GM12874 (cell line): ENCODE results near the gene IL25.

Experiments used
- TF ChIP-seq, protein P1 (sequence below): IDR thresholded peaks from 2 replicates; pipeline ENCODE4 v1.5.1; 2011; ENCODE audit warnings: low read depth, mild to moderate bottlenecking, control low read depth, low read length, moderate library complexity; ENCODE audit not compliant: insufficient read depth

IL25 gene

DNA sequence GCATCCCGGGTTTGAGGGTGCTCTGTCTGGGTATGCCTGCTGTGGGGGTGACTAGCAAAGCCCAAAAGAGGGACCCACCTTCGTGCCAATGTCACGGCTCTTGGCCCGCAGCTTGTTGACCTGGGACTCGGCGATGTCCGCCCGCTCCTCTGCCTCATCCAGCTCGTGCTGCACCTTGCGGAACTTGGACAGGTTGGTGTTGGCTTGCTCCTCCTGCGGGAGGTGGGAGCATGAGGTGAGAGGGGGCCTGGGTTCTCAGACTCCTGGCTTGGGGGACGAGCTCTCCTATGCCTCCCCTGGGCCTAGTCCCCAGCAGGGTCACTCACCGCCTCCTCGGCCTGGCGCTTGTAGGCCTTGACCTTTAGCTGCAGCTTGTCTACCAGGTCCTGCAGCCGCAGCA is 41.1 kb downstream of the IL25 start:
- TF ChIP-seq, protein P1, sequence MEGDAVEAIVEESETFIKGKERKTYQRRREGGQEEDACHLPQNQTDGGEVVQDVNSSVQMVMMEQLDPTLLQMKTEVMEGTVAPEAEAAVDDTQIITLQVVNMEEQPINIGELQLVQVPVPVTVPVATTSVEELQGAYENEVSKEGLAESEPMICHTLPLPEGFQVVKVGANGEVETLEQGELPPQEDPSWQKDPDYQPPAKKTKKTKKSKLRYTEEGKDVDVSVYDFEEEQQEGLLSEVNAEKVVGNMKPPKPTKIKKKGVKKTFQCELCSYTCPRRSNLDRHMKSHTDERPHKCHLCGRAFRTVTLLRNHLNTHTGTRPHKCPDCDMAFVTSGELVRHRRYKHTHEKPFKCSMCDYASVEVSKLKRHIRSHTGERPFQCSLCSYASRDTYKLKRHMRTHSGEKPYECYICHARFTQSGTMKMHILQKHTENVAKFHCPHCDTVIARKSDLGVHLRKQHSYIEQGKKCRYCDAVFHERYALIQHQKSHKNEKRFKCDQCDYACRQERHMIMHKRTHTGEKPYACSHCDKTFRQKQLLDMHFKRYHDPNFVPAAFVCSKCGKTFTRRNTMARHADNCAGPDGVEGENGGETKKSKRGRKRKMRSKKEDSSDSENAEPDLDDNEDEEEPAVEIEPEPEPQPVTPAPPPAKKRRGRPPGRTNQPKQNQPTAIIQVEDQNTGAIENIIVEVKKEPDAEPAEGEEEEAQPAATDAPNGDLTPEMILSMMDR: no peak

DNA sequence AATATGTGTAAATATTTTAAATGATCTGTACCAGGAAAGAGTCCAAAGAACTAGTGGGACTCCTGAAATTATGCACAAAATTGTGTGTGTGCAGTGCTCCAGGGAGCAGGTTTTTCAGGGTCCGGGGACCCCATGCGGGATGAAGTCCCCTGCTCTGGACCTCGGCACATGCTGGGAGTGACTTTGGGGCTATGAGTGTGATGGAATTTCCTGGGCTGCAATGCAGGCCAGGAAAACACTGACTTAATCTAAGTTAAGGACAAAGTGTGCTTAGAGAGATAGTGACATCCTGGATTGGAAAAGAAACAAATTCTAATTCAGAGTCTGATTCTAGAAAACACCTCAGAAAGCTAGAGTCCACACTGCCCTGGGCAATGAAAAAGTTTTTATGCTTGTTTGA is 41.6 kb downstream of the IL25 start:
- TF ChIP-seq, protein P1: no peak

DNA sequence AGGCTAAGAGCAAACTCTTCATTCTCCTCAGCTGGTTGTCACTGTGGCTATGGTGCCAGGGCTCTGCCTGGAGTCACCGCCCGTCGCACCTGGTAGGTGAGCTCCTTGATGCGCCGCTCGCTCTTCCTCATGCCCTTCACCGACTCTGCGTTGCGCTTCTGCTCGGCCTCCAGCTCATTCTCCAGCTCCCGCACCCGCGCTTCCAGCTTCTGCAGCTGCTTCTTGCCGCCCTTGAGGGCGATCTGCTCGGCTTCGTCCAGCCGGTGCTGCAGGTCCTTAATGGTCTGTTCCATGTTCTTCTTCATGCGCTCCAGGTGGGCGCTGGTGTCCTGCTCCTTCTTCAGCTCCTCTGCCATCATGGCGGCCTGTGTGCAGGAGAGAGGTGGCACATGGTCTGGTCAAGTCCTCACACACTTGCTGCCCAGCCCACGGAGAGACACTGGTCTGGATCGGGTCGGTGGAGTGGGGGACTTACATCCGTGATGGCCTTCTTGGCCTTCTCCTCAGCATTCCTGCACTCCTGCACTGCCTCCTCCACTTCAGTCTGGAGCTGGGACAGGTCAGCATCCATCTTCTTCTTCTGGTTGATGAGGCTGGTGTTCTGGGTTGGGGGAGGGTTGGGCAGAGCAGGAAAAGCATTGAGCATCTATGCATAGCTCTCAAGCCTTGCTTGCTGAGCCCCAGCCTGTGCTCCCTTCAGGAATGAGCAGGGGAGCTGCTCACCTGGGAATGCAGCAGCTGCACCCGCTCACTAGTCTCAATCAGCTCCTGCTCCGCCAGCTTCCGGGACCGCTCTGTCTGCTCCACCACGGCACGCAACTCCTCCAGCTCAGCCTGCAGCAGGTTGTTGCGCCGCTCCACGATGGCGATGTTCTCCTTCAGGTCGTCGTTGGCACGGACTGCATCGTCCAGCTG is 42.6 kb downstream of the IL25 start:
- TF ChIP-seq, protein P1: no peak

DNA sequence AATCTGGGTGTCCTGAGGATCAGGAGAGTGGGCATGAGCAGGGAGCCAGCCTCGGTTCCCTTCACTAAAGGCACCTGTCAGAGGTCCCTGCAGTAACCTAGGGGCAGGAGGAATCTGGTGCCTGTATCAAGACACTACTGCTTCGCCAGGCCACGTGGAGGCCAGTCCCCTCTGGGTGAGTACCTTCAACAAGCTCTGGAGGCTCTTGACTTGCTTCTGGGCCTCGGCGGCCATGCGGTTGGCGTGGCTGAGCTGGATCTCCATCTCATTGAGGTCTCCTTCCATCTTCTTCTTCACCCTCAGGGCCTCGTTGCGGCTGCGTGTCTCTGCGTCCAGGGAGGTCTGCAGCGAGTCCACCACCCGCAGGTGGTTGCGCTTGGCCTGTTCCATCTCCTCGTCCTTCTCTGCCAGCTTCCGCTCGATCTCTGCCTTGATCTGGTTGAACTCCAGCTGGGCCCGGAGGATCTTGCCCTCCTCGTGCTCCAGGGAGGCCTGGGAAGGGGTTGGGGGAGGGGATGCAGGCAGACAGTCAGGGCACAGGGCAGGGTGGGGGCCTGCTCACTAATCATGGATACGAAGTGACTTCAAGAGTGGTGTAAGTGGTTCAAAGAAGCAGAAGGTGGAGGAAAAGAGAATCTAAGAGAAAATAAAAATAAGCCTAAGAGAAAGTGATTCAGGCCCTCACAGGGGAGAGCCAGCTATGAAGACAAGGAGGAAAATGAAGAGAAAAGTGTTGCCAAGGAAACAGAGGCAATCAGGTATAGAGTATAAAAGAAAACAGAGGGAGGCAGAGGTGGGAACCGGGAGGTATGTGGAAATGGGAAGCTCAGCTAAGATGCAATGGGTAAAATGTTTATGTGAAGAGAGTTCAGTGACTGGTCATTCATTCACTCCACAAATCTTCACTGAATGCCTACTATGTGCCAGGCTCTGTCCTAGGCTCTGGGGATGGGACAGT is 43.5 kb downstream of the IL25 start:
- TF ChIP-seq, protein P1: no peak

DNA sequence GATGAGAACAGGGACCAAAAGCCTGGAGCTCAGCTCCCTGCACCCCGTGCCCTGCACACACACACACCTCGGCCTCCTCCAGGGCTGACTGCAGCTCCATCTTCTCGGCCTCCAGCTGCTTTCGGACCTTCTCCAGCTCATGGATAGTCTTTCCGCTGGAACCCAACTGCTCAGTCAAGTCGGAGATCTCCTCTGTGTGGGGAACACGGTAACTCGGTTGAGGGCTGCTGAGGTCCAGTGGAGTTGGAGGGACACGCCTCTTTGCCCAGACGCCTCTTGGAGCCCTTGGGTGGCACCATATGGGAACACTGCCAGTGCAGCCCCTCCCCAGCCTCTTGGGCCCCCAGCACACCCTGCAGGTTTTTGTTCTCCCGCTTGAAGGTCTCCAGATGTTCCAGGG is 44.2 kb downstream of the IL25 start:
- TF ChIP-seq, protein P1: no peak

DNA sequence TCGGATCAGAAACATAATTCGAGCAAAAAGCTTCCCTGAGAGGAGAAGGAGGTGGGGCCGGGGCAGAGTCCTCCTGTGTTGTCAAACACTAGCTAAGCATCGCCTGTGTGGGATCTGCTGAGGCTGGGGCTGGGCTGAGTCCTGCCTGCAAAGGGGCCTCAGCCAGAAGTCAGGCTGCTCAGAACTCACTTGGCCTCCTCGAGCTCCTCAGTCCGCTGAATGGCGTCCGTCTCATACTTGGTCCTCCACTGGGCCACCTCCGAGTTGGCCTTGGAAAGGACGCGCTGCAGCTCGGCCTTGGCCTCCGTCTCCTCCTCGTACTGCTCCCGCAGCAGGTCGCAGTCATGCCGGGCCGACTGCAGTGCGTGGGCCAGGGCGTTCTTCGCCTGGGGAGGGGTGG is 45.4 kb downstream of the IL25 start:
- TF ChIP-seq, protein P1: no peak

DNA sequence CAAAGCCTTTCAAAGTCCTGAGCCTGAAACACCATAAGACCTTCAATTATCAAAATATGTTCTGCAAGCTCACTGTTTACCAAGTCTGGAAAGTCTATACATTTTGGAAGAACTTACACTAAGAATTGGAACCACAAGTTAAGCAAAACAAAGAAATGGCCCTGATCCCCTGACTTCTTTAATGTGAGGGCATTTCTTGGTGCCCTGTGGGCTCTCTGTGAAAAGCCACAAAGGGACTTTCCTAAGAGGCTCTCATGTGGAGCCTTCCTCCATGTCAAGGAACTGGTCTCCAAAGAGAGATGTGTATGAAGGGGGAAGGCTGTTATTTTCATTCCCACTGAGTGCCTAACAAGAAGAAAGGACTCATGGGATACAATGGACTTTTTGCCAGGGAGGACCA is 49.0 kb downstream of the IL25 start:
- TF ChIP-seq, protein P1: no peak
